Fibroblast of the aortic adventitia (primary cell): ENCODE data around the gene ZNF813. TPM values are rescaled to one million over a fixed set of nuclear protein-coding genes. Genes with fewer than 3 reads are reported as not detected.
"Not testable (repeated sequence)": the region's sequence is repeated elsewhere in the genome, so short reads cannot be mapped to it uniquely, and the experiment has no call there.

Experiments
- DNase-seq: peaks from one replicate; pipeline ENCODE4 v3.0.0-alpha.2; 2010; ENCODE audit warnings: low read depth
- H3K4me3 ChIP-seq: 2 replicates; pipeline ENCODE4 v1.5.1; 2011; ENCODE audit warnings: low read depth, mild to moderate bottlenecking, control low read depth, low read length, moderate library complexity
- CTCF ChIP-seq: IDR thresholded peaks from 2 replicates; pipeline ENCODE4 v1.5.1; 2011; ENCODE audit warnings: mild to moderate bottlenecking, low read length, control low read depth, inconsistent platforms; ENCODE audit not compliant: insufficient read depth
- total RNA-seq: library from RNA; depleted of rRNA; stranded (reverse); fragments of >200 nt; gene quantifications from 2 replicates; pipeline ENCODE4 v1.2.3, GENCODE V29; 2012; ENCODE audit warnings: low replicate concordance

Gene ZNF813
- total RNA-seq, 1 donor, result 2.5 TPM

GRCh38 chr19:53466726-53467484 is 628 bp upstream of the ZNF813 start:
- DNase-seq, result no peak
- TF ChIP-seq CTCF, result no peak

GRCh38 chr19:53468628-53469027 is 1.1 kb downstream of the ZNF813 start:
- peak overlapping the region; percentile 78 for H3K4me3 ChIP-seq

More at GRCh38 chr19:53466726-53467484, 628 bp upstream of the ZNF813 start:
- H3K4me3 ChIP-seq, result peak overlapping the region; percentile 78

GRCh38 chr19:53471916-53472315 is 4.4 kb downstream of the ZNF813 start:
- TF ChIP-seq CTCF, result no peak
- no peak overlapping the region for H3K4me3 ChIP-seq
- no peak for DNase-seq

More at GRCh38 chr19:53468628-53469027, 1.1 kb downstream of the ZNF813 start:
- DNase-seq, result not testable (repeated sequence)

- DNase-seq, H3K4me3 ChIP-seq: not testable (repeated sequence)
Observed at GRCh38 chr19:53474832-53475231, 7.3 kb downstream of the ZNF813 start.

- DNase-seq, H3K4me3 ChIP-seq: not testable (repeated sequence)
Observed at GRCh38 chr19:53475470-53475869, 7.9 kb downstream of the ZNF813 start.

GRCh38 chr19:53483751-53484150 is 16.2 kb downstream of the ZNF813 start:
- not testable (repeated sequence) for H3K4me3 ChIP-seq, DNase-seq

- no peak for DNase-seq
- no peak overlapping the region for H3K4me3 ChIP-seq
- TF ChIP-seq CTCF, result no peak
Observed at GRCh38 chr19:53485046-53486004, 17.8 kb downstream of the ZNF813 start.

- no peak overlapping the region for H3K4me3 ChIP-seq
- TF ChIP-seq CTCF, result no peak
- no peak for DNase-seq
Observed at GRCh38 chr19:53492153-53492552, 24.6 kb downstream of the ZNF813 start.

- not testable (repeated sequence) for DNase-seq, H3K4me3 ChIP-seq
Observed at GRCh38 chr19:53497311-53498023, 29.9 kb downstream of the ZNF813 start.

- H3K4me3 ChIP-seq, DNase-seq: not testable (repeated sequence)
Observed at GRCh38 chr19:53498024-53498395, 30.5 kb downstream of the ZNF813 start.

GRCh38 chr19:53503151-53503550 is 35.6 kb downstream of the ZNF813 start:
- not testable (repeated sequence) for DNase-seq, H3K4me3 ChIP-seq

GRCh38 chr19:53503671-53504364 is 36.3 kb downstream of the ZNF813 start:
- not testable (repeated sequence) for DNase-seq, H3K4me3 ChIP-seq

- not testable (repeated sequence) for DNase-seq
- H3K4me3 ChIP-seq, result peak overlapping the region; percentile 31
Observed at GRCh38 chr19:53504365-53504703, 36.8 kb downstream of the ZNF813 start.
